GM21529 (cell line): Measurements from ENCODE around the gene REEP1.
"Not testable (repeated sequence)": the region's sequence is repeated elsewhere in the genome, so short reads cannot be mapped to it uniquely, and the experiment has no call there.

Experiments
- ATAC-seq: cut with Tn5 transposase; IDR thresholded peaks from one replicate; pipeline ENCODE4 v1.9.1; 2021; ENCODE audit not compliant: unreplicated experiment

The REEP1 gene

DNA sequence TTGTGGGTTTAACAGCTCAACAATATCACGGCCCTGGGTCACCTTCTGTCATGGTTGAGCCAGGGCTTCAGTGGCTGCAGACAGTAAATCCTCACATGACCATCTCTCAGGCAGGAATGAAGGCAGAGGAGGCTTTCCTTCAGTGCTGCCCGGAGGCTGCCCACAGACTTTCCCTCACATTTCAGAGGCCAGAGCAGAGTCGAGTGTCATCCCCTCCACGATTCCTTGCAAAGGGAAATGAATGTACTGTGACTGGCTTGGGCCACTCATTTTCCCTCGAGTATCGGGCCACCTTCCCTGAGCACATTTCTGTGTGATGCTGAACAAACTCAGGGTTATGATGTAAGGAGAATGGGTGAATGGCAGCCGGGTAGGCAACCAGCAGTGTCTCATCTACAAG, 10.0 kb upstream of the REEP1 start:
- no peak for ATAC-seq

DNA sequence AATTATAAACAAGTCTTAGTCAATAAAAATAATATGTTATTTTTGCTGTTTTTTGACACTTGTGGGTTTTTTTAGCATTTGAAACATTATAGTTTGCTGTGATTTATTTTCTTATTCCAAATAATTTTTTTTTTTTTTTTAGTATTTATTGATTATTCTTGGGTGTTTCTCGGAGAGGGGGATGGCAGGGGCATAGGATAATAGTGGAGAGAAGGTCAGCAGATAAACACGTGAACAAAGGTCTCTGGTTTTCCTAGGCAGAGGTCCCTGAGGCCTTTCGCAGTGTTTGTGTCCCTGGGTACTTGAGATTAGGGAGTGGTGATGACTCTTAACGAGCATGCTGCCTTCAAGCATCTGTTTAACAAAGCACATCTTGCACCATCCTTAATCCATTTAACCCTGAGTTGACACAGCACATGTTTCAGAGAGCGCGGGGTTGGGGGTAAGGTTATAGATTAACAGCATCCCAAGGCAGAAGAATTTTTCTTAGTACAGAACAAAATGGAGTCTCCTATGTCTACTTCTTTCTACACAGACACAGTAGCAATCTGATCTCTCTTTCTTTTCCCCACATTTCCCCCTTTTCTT, 8.5 kb upstream of the REEP1 start:
- ATAC-seq, result not testable (repeated sequence)

GRCh38 chr2:86344404-86344803, 7.0 kb upstream of the REEP1 start:
- no peak for ATAC-seq

DNA sequence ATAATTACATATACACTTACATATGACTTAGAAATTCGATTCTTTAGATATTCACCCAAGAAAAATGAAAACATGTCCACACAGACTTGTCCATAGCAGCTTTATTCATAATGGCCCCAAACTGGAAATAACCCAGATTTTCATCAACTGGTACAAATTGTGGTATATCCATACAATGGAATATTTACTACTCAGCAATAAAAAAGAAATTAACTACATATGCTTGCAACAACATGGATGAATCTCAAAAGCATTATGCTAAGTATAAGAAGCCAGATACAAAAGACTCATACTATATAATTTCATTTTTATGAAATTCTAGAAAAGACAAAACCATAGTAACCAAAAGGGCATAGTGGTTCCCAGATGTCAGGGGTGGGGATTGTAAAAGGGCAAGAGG, 5.1 kb upstream of the REEP1 start:
- no peak for ATAC-seq

- no peak for ATAC-seq
These were observed 4.0 kb upstream of the REEP1 start for GRCh38 chr2:86341470-86341869.

DNA sequence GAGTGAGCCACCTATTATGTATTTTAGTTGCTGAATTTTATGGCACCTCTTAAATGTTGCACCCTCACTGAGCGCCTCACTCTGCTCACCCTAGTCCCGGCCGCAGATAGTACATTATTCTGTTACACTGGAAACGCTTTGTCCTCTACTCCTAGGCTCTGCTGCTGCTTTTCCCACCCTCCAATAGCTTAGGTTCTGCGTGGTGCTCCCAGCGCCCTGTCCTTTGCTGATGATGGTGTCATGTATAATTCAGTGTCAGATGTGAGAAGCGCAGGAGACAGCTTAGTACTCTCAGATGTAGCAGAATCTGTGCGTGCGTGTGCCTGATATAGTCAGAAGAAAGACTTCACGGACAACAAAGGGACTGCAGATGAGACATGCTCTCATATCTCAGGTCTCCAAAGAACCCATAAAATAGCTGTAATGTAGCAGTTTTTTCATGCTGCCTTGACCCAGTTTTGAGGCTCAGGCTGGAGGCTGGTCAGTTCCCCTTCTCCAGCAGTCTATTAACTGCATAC, 1.4 kb upstream of the REEP1 start:
- ATAC-seq, result no peak

DNA sequence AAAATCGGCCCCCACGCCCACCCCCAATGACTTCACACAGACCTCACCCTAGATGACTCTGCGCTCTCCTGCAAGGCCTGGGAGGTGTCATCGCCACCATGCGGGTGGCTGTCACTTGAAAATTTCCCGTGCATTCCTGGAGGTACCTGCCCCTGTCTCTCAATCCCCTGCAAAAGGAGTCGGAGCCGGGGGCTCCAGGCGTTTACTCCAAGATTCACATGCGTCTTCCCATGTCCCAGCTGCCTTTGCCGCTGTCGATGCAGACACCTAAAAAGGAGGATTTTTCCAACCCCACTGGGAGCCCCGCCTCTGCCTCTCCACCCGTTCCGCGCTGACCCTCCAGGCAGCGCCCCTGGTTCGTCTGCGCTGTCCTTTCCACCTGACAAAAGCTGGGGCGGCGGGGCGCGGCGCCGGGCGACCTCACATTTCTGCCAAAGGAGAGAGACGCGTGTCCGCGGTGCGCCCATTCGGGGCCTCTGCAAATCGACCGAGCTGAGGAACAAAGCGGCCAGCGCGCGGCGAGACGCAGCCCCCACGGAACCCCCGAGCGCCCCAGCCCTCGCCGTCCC, 667 bp downstream of the REEP1 start:
- ATAC-seq, result no peak

DNA sequence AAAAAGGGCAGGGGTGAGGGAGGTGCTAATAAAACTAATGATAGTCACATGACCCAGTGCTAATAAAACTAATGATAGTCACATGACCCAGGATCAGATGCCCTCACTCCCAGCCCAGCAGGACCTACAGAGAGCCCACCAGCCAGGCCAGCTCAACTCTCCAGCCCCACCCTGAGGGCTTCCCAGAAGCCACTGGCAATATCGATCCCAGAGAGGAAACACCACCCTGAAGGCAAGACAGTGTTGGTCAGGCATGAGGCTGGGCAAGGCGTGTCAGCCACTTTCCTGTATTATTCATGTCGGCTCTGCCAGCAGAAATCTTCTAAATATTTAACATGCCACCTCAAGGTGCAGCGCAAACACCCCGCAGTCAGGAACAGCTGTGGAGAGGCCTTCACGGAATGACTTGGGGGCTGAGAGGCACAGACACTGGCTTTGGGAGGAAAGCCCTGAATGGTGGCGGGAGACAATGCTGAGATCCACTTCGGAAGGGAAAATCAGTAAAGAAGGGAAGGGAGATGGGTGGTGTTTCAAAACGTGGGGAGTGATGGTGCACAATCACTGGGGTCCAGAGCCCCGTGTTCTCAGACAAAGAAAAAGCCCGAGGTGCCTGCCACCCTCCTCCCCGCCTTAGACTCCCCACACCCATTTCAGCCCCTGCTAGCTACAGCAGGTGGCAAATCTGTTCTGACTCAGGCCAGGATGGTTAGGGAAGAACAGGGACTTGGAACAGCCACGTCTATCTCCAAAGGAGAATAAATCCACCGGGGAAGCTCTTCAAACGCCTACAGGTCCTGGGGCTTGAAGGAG, 1.4 kb downstream of the REEP1 start:
- ATAC-seq, result no peak

- ATAC-seq, result no peak
These were observed 4.0 kb downstream of the REEP1 start for GRCh38 chr2:86333378-86333777.

DNA sequence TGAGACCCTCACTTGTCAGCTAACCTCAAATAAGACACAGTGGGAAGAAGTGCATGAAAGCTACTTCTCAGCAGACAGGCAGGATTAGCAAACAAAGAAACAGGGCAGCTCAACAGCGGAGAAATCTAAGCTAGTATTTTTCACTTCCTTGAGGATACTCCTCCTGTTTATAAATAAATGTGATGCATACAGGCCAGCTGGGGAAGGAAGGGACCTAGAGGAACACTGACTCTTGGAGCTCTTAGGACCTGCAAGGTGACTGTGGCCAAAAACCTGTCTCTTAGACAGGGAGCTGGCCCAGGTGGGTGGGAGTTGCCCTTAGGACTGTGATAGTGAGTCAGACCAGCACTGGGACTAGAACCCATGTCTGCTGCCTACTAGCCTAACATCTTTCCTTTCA, 4.8 kb downstream of the REEP1 start:
- no peak for ATAC-seq

- ATAC-seq, result no peak
These were observed 6.0 kb downstream of the REEP1 start for GRCh38 chr2:86331384-86331783.

GRCh38 chr2:86330001-86330400, 7.4 kb downstream of the REEP1 start:
- ATAC-seq, result no peak

- no peak for ATAC-seq
These were observed 14.0 kb downstream of the REEP1 start for GRCh38 chr2:86323273-86324021.

DNA sequence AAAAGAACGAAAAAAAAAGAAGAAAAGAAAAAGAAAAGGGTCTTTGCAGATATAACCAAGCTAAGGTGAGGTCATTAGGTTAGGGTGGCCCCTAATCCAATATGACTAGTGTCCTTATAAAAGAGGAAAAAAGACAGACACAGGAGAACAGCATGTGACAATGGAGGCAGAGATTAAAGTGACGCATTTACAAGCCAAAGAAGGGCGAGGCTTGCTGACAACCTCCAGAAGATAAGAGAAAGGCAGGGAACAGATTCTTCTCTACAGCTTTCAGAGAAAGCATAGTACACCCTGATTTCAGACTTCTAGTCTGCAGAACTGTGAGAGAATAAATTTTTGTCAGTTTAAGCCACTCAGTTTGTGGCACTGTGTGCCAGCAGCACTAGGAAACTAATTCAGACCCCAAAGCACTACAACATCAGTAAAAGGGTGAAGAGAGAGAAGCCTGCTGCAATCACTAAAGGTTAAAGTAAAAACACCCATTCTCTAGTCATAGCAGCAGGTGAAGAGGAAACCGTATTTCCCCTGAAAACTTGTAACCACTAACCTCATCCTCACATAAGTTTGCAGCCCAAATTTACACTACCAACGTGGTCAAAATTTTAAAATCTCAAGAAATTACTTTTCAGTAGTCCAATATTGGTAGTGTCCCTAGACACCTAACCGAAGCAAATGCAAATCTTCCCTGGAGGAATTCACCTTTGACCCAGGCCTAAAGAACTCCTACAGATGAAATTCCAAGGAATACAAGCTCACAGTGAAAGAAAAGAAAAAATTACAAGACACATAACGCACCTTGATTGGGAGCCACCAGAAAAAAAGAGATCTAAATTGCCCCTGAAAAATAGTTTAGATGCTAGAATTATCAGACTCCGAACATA, 17.5 kb downstream of the REEP1 start:
- ATAC-seq, result no peak

GRCh38 chr2:86315084-86315483, 22.3 kb downstream of the REEP1 start:
- ATAC-seq, result no peak

DNA sequence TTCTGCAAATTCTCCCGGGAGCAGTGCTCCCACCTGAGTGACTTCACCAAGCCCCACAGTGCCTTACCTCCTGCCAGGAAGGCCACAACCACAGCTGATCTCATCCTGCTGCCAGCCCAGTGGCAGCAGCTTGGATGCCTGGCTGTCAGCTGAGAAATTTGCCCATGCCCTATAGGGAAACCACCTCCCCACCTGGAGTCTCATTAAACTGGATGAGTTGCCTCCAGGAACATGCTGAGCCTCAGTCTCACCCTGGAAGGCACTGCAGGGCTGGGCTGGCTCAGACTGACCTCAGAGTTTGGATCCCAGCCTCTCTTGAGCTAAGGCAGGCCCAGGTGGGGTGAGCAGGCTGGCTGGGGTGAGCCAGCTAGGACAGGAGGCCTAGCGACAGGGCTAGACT, 23.3 kb downstream of the REEP1 start:
- ATAC-seq, result no peak

DNA sequence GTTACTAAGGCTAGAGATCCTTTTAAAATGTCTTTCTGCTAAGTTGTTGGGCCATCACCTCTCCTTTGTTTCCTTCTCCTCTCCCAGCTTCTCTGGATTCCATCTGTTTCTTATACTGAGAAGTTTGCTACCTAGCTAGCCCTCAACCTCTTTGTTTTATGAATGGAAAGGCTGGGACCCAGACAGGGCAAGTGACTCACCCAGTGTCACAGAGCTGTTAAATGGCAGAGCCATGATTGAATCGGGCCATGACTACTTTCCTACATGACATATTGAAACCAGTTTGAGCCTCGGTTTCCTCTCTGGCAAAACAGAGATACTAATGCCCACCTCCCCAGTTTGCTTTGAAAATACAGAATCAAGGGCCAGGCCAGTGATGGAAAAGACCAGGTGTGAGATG, 24.1 kb downstream of the REEP1 start:
- no peak for ATAC-seq

DNA sequence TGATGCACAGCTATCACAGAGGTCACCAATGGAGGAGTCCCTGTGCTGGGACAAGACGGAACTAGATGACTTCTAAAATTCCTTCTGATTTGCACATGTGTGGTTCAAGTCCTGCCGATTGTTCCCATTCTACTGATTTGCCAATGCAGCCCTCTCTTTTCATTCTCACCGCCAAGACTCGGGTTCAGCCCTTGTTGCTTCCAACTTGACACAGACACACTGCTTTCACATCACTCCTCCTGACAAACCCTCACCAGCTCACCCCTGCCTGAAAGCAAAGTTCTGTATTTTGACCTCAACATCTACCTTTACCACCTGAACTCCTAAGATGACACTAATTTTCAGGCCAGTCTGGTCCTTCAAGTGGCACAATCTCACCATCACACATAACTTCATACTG, 25.5 kb downstream of the REEP1 start:
- ATAC-seq, result no peak

DNA sequence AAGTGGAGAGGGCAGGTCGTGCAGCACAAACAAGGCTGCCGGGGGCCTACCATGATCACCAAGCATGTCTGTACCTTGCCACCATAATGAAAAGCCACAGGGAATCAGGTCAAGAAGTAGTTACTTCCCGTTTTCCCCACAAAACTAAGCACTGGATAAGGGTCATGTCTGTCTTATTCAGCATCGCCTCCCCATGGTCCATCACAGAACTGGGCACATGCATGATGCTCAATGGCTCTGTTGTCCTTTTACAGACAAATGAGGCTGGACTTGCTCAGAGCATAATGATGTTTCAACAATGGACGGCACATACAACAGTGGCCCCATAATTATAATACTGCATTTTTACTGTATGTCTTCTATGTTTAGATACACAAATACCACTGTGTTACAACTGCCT, 27.5 kb downstream of the REEP1 start:
- no peak for ATAC-seq

DNA sequence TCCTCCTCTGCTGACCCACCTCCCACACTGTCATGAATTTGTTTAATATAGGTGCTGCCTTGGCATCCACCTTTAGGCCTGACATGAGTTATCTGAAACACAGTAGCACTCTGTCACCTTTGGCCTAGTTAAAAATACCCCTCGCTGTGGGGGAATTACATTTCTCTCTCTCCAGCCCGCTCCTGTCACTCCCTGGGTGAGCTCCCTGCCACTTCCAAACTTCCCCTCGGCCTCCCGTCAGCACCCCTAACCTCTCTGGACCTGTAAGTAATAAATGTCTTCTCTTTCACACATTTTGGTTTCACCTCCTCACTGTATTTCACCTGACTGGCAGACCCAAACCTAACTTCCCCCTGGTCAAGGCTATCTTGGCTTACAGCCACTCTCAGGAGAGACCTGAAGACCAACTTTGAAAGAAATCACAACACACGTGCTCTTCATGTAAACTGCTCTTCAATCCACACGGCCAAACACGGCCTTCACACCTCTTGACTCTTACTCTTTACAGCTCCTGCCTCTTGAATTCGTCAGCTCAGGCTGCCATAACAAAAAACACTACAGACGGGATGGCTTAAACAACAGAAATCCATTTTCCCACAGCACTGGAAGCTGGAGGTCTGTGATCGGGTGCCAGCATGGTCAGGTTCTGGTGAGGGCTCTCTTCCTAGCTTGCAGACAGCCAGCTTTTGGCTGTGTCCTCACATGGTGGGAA, 28.3 kb downstream of the REEP1 start:
- ATAC-seq, result no peak
